ENCODE data around the gene SIDT2.

The SIDT2 gene

GRCh38 chr11:117238221-117238620 lies 59.7 kb downstream of the SIDT2 start:
- no peak overlapping the region for H3K27ac ChIP-seq
- H3K4me3 ChIP-seq = no peak overlapping the region
- TF ChIP-seq CTCF (IDR thresholded peaks at IDR 0.05) = no peak
- DNase-seq (ENCODE audit: low spot score) = no peak

DNA sequence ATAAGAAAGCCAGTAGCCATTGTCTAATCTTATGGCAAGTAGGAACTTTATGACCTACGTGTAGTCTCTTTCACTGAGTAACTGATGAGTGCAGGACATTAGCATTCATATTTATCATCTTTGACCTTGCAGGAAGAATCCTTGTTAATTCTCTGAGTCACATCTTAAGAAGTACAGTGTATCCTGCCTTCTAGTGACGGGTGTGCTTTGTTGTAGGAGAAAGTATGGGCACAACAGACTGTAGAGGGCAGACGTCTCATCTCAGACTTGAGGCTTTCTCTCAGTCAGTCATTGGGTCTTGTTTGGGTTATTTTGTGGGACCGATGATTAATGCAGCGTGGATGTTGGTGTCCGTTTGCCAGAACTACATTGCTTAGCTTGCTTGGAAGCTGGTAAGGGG lies 60.8 kb downstream of the SIDT2 start:
- no peak for TF ChIP-seq CTCF (IDR thresholded peaks at IDR 0.05)
- Histone ChIP-seq H3K4me3 (no peak overlapping the region), H3K27ac (no peak overlapping the region)
- no peak for DNase-seq (ENCODE audit: low spot score)

Data from coronary artery (tissue), 2 donors.